Activated naive CD4-positive, alpha-beta T cell treated with anti-CD3 and anti-CD28 coated beads, Interleukin-2, amount 50 U/mL, for 24 hours (primary cell): ENCODE data around the gene PTPRO.

Source experiments
- H3K27ac Mint-ChIP-seq: one replicate; pipeline ENCODE4 v1.8.0; 2021; ENCODE audit warnings: mild to moderate bottlenecking, mixed read lengths
- H3K27me3 Mint-ChIP-seq: one replicate; pipeline ENCODE4 v1.8.0; 2021; ENCODE audit warnings: mixed read lengths
- H3K36me3 Mint-ChIP-seq: one replicate; pipeline ENCODE4 v1.8.0; 2021; ENCODE audit warnings: mixed read lengths
- H3K4me1 Mint-ChIP-seq: one replicate; pipeline ENCODE4 v1.8.0; 2021; ENCODE audit warnings: mixed read lengths
- H3K4me3 Mint-ChIP-seq: one replicate; pipeline ENCODE4 v1.8.0; 2021; ENCODE audit warnings: mild to moderate bottlenecking, mixed read lengths
- H3K9me3 Mint-ChIP-seq: one replicate; pipeline ENCODE4 v1.8.0; 2021; ENCODE audit warnings: mixed read lengths

PTPRO gene

DNA sequence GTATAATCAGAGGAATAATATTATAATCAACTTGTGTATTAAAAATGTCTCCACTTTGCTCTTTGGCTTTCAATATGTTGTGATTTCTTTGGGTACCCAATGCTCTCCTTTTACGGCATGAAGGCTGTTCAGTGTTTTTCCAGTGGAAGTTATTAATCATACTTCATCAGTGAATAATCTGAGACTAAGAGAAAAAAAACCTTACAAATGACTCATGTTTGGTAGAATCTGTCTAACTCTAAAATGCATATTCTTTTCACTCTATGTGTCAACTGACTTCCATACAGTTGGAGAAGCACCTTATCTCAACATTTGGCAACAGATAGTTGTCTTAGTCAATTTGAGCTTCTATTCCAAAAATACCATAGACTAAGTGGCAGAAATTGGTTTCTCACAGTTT, 82.2 kb downstream of the PTPRO start:
- Mint-ChIP-seq H3K4me1 (peaks cover 7% of the 10 kb centered on the region), H3K27me3 (peaks cover 12% of the 10 kb centered on the region), H3K9me3 (no peaks in the 10 kb centered on the region), H3K4me3 (no peak overlapping the region), H3K27ac (no peak overlapping the region), H3K36me3 (no peaks in the 10 kb centered on the region)

DNA sequence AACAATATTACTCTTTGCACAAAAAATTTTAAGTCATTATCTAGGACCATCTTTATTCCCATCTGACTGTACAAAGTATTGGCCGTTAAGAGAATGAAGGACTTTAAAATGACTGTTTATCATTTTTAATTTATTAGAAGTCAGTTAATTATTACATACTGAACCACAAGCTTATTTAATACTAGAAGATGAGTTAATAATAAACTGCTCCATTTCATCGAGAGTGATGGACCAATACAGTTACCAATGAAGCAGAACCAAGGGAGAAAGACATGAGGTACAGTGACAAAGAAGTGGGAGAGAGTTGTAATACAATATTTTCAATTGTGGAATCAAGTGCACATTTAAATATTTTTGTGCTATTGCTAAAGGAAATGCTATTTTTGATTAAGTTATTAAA, 83.3 kb downstream of the PTPRO start:
- no peaks in the 10 kb centered on the region for H3K9me3 Mint-ChIP-seq
- peaks cover 7% of the 10 kb centered on the region for H3K4me1 Mint-ChIP-seq
- no peaks in the 10 kb centered on the region for H3K36me3 Mint-ChIP-seq
- H3K27me3 Mint-ChIP-seq, result peaks cover 12% of the 10 kb centered on the region
- no peak overlapping the region for H3K27ac Mint-ChIP-seq
- no peak overlapping the region for H3K4me3 Mint-ChIP-seq

DNA sequence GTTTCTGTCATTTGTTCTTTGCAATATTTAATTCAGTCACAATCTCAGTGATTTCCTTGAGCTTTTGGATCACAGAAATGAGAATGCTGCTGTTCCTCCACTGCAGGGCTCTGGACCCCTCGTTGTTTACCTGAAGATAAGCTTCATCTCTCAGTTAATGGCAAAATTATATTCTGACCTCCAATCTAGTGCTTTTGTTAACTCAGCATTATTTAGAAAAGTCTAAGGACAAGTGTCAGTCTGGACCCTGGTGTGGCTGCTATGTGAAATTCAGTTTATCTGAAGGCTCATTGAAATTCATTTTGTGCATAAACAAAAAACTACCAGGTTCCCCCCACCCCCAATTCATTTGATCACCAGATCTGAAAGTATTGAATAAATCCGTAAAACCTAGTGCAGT, 84.7 kb downstream of the PTPRO start:
- no peak overlapping the region for H3K4me3 Mint-ChIP-seq
- H3K27me3 Mint-ChIP-seq, result peaks cover 10% of the 10 kb centered on the region
- H3K9me3 Mint-ChIP-seq, result no peaks in the 10 kb centered on the region
- peaks cover 7% of the 10 kb centered on the region for H3K4me1 Mint-ChIP-seq
- no peak overlapping the region for H3K27ac Mint-ChIP-seq
- no peaks in the 10 kb centered on the region for H3K36me3 Mint-ChIP-seq

DNA sequence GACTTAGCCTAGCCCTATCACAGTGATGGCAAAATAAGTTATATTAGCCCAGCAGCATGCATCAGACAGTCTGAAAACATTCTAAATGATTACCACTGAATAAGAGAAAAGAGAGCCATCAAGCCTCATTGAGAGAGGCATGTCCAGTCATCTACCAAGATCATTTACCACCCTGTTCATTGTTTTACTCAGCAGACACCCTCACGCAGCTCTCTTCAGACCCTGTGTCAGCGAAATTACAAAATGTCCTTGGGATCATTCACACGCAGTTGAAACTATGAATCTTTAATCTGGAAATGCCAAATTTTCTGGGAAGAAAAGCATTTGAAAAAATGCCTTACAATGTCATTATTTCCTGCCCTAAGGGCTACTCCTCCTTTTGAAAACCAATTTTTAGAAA, 89.5 kb downstream of the PTPRO start:
- Mint-ChIP-seq H3K4me3 (no peak overlapping the region), H3K9me3 (no peaks in the 10 kb centered on the region), H3K36me3 (no peaks in the 10 kb centered on the region), H3K27ac (no peak overlapping the region), H3K4me1 (no peaks in the 10 kb centered on the region), H3K27me3 (peaks cover 10% of the 10 kb centered on the region)

DNA sequence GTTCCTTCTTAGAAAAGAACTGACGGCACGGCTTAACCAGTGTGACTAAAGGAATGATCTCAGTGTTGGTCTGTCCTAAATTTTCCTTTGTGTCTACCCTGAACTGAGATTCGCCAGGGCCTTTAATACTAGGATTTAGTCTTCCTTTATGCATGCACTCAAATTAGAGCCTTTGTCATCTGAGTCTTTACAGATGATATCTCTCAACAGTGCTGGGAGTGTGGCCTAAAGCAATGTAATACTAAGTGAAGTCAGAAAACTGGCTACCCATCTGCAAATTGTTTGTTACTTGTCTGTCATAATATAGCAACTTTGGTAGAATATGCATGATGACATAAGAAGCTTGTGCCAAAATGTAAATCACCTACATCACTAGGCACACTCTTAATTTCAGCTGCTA, 95.4 kb downstream of the PTPRO start:
- H3K4me1 Mint-ChIP-seq, result no peaks in the 10 kb centered on the region
- no peaks in the 10 kb centered on the region for H3K36me3 Mint-ChIP-seq
- peaks cover 9% of the 10 kb centered on the region for H3K27me3 Mint-ChIP-seq
- H3K9me3 Mint-ChIP-seq, result no peaks in the 10 kb centered on the region
- H3K4me3 Mint-ChIP-seq, result no peak overlapping the region
- H3K27ac Mint-ChIP-seq, result no peak overlapping the region

DNA sequence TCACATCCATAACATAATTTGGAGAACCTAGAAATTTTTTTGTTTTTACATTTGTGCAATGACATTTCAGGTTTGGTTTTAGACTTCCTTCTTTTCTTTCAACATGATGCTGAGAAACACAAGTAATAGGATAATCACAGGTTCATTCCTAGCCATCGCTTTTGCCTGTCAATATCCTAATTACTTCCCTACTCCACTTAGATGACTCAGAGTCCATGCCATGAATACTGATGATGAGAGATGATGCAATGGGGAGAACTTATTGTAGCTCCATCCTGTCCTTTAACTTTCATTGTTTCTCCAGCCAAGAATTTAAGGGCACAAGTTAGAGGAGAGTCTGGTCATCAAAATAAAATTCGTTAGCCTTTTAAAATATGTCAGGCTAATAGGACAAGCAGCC, 101.3 kb downstream of the PTPRO start:
- Mint-ChIP-seq H3K9me3 (no peaks in the 10 kb centered on the region), H3K27me3 (peaks cover 6% of the 10 kb centered on the region), H3K36me3 (no peaks in the 10 kb centered on the region), H3K4me3 (no peak overlapping the region), H3K4me1 (no peaks in the 10 kb centered on the region), H3K27ac (no peak overlapping the region)

DNA sequence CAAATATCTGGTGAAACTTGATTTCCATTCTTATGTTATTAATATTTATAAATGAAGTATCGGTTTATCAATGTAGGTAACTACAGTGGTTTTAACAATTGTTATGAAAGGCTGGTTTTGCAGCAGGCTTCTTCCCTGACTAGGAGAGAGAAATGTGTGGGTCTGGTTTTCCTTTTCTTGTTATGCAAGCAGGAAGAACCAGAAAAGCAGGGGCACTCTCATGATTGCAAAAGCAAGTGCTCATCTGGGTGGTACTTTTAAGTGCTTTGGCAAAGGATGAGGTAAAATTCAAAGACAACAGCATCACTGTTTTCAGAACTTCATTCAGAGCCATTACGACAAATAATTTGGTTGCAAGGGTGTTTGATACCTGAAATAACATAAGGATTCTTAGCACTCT, 105.6 kb downstream of the PTPRO start:
- no peaks in the 10 kb centered on the region for H3K9me3 Mint-ChIP-seq
- peaks cover 11% of the 10 kb centered on the region for H3K27me3 Mint-ChIP-seq
- no peak overlapping the region for H3K4me3 Mint-ChIP-seq
- no peaks in the 10 kb centered on the region for H3K36me3 Mint-ChIP-seq
- no peaks in the 10 kb centered on the region for H3K4me1 Mint-ChIP-seq
- H3K27ac Mint-ChIP-seq, result no peak overlapping the region

DNA sequence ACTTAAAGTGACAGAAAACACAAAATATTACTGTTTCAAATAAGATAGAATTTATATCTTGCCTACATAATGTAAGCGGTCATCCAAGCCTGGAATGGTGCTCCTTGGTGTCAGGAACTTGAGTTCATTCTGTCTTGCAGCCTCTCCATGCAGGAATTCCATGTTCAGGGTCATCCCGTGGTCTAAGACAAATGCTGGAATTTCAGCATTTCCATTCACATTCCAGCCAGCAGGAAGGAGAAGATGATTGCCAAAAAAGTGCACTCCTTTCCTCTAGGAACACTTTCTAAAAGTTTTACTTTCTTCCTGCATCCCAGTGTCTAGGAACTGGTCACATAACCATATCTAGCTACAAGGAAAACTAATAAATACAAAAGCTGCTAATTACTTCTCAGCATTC, 106.3 kb downstream of the PTPRO start:
- Mint-ChIP-seq H3K27me3 (peaks cover 11% of the 10 kb centered on the region), H3K27ac (no peak overlapping the region), H3K36me3 (no peaks in the 10 kb centered on the region), H3K4me3 (no peak overlapping the region), H3K4me1 (no peaks in the 10 kb centered on the region), H3K9me3 (no peaks in the 10 kb centered on the region)

DNA sequence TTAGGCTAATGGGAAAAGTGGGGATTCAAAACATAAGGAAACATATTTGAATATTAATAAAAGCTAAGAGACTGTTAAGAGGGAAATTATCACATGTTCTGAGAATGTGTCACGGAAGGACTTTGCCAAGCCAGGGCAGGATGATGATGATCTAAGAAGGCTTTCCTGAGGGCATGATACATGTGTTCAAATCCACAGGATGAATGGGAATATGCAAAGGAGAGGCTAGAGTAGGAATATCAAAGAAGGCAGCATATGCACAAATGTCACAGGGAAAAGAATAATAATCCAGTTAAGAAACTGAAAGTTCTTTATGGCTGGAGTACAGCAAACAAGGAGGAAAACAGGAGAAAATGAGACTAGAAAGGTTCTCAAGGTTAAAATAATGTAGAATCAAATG, 107.0 kb downstream of the PTPRO start:
- H3K27ac Mint-ChIP-seq, result no peak overlapping the region
- no peaks in the 10 kb centered on the region for H3K9me3 Mint-ChIP-seq
- no peak overlapping the region for H3K4me3 Mint-ChIP-seq
- no peaks in the 10 kb centered on the region for H3K4me1 Mint-ChIP-seq
- H3K36me3 Mint-ChIP-seq, result no peaks in the 10 kb centered on the region
- peaks cover 12% of the 10 kb centered on the region for H3K27me3 Mint-ChIP-seq

DNA sequence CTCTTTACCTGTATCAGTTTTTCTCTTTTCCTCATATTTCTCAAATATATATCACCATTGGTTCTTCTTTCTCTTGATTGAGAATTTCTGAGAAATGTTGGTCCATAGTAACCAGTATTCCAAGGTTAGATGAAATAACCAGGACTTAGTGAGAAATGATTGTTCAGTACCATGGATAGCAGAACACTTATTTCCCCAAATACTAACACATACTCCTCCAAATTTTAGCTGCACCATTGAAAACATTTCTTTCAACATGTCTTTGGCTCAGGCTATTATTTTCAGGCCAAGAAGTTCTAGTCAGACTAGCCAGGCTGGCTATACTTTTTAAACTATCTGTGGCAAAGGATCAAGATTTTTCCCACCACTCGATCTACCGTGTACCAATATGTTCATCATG, 113.3 kb downstream of the PTPRO start:
- Mint-ChIP-seq H3K27ac (no peak overlapping the region), H3K27me3 (peaks cover 7% of the 10 kb centered on the region), H3K36me3 (no peaks in the 10 kb centered on the region), H3K4me3 (no peak overlapping the region), H3K4me1 (no peaks in the 10 kb centered on the region), H3K9me3 (peaks cover 16% of the 10 kb centered on the region)

DNA sequence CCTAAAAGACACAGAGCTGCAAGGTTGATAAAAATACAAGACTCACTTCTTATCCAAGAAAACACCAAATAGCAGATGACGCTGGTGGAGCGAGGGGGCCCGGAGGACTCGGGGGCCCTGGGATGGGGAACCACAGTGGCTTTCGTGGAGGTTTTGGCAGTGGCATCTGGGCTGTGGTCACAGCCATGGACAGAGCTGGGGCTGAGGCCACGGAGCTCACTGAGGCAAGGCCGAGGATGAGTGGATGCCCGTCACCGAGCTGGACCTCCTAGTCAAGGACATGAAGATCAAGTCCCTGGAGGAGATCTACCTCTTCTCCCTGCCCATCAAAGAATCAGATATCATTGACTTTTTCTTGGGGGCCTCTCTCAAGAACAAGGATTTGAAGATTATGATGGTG, 117.2 kb downstream of the PTPRO start:
- no peak overlapping the region for H3K4me3 Mint-ChIP-seq
- no peaks in the 10 kb centered on the region for H3K36me3 Mint-ChIP-seq
- peaks cover 16% of the 10 kb centered on the region for H3K9me3 Mint-ChIP-seq
- H3K27ac Mint-ChIP-seq, result no peak overlapping the region
- no peaks in the 10 kb centered on the region for H3K4me1 Mint-ChIP-seq
- peaks cover 10% of the 10 kb centered on the region for H3K27me3 Mint-ChIP-seq

DNA sequence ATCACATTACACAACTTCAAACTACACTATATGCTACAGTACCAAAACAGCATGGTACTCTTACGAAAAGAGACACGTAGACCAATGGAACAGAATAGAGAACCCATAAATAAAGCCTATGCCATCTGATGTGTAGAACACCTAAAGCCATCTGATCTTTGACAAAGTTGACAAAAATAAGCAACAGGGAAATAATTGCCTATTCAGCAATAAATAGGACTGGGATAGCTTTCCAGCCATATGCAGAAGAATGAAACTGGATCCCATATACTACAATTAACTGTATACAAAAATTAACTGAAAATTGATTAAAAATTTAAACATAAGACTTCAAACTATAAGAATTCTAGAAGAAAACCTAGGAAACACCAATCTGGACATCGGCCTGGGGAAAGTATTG, 120.7 kb downstream of the PTPRO start:
- peaks cover 10% of the 10 kb centered on the region for H3K27me3 Mint-ChIP-seq
- H3K4me3 Mint-ChIP-seq, result no peak overlapping the region
- H3K27ac Mint-ChIP-seq, result no peak overlapping the region
- peaks cover 12% of the 10 kb centered on the region for H3K9me3 Mint-ChIP-seq
- H3K36me3 Mint-ChIP-seq, result no peaks in the 10 kb centered on the region
- no peaks in the 10 kb centered on the region for H3K4me1 Mint-ChIP-seq

DNA sequence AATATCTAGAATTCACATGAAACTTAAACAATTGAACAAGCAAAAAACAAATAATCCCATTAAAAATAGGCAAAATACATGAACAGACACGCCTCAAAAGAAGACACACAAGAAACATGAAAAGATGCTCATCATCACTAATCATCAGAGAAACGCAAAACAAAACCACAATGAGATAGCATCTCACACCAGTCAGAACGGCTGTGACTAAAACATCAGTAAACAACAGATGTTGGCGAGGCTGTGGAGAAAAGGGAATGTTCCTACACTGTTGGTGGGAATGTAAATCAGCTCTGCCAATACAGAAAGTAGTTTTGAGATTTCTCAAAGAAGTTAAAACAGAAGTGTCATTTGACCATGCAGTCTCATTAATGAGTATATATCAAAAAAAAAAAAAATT, 121.3 kb downstream of the PTPRO start:
- Mint-ChIP-seq H3K9me3 (peaks cover 7% of the 10 kb centered on the region), H3K27me3 (peaks cover 9% of the 10 kb centered on the region), H3K27ac (no peak overlapping the region), H3K36me3 (no peaks in the 10 kb centered on the region), H3K4me1 (no peaks in the 10 kb centered on the region), H3K4me3 (no peak overlapping the region)

DNA sequence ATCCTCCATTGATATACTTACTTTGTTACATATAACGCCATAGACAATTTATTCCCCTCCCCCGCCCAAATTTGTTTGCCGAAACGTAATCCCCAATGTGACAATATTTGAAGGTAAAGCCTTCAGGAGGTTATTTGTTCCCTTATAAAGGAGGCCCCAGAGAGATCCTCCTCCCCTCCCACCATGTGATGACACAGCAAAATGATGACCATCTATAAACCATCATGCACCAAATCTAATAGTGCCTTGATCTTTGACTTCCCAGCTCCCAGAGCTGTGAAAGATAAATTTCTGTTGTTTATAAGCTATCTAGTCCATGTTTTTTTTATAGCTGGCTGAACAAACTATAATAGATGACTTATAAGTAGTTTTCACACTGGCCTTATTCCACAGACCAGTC, 122.2 kb downstream of the PTPRO start:
- H3K27ac Mint-ChIP-seq, result no peak overlapping the region
- no peaks in the 10 kb centered on the region for H3K36me3 Mint-ChIP-seq
- H3K4me1 Mint-ChIP-seq, result no peaks in the 10 kb centered on the region
- H3K4me3 Mint-ChIP-seq, result no peak overlapping the region
- peaks cover 8% of the 10 kb centered on the region for H3K27me3 Mint-ChIP-seq
- no peaks in the 10 kb centered on the region for H3K9me3 Mint-ChIP-seq

DNA sequence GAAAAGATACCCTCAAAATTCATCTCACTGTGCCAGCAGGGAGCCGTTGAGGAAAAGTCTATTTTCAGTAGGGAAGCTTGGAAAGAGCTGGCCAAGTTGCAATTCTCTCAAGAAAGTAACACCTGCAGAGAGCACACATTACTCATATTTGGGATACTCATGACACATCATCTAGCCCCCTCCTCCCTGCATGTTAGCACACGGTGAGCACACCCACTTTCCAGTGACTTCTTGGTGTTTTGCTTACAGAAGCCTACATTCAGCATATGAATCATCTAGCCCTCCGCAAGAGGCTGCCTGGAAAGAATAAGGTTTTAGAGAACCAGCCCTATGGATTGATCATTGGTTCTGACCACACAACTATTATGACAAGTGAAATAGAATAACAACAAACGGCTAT, 124.5 kb downstream of the PTPRO start:
- Mint-ChIP-seq H3K27ac (no peak overlapping the region), H3K4me1 (no peaks in the 10 kb centered on the region), H3K9me3 (no peaks in the 10 kb centered on the region), H3K4me3 (no peak overlapping the region), H3K27me3 (peaks cover under 1% of the 10 kb centered on the region), H3K36me3 (no peaks in the 10 kb centered on the region)

DNA sequence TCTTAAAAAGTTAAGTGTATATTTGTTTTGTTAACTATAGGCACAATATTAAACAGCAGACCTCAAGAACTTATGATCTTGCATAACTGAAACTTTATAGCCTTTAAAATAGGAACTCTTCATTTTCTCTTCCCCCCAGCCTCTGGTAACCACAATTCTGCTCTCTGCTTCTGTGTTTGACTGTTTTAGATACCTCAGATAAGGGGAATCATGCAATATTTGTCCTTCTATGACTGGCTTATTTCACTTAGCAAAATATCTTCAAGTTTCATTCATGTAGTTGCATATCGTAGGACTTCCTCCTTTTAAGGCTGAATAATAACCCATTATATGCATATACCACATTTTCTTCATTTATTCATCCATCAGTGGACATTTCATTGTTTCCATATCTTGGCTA, 131.3 kb downstream of the PTPRO start:
- Mint-ChIP-seq H3K9me3 (peaks cover 9% of the 10 kb centered on the region), H3K27me3 (peaks cover 4% of the 10 kb centered on the region), H3K4me3 (no peak overlapping the region), H3K36me3 (peaks cover 8% of the 10 kb centered on the region), H3K27ac (no peak overlapping the region), H3K4me1 (peaks cover 3% of the 10 kb centered on the region)

DNA sequence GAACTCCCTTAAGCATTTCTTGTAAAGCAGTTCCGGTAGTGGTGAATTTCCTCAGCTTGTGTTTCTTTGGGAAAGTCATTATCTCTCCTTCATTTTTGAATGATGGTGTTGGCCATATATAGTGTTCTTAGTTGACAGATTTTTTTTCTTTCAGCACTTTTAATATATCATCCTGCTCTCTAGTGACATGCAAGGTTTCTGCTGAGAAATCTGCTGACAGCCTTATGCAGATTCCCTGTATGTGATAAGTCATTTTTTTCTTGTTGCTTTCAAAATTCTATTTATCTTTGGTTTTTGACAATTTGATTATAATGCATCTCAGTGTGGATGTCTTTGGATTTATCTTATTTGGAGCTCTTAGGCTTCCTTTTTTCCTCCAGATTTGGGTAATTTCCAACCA, 135.7 kb downstream of the PTPRO start:
- Mint-ChIP-seq H3K4me3 (no peak overlapping the region), H3K9me3 (peaks cover 16% of the 10 kb centered on the region), H3K27me3 (peaks cover 17% of the 10 kb centered on the region), H3K27ac (no peak overlapping the region), H3K36me3 (peaks cover 8% of the 10 kb centered on the region), H3K4me1 (peaks cover 3% of the 10 kb centered on the region)

DNA sequence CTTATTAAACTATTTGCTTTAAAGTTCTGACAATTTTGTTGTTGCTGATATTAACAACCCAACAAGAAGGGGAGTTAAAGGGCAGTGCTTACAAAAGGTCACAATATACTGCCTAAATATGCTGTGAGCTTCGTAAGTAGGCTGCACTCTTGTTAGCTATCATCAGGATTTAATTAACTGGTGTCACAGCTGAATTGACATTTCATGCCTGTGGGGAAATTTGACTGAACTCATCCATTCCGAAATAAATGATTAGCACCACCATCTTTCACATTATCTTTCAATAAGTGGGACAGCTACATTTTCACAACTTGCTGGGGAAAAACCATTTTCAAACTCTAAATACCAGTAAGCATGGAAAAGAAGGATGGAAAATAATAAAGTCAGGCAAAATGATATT, 146.6 kb downstream of the PTPRO start:
- Mint-ChIP-seq H3K4me3 (no peak overlapping the region), H3K4me1 (no peaks in the 10 kb centered on the region), H3K36me3 (no peaks in the 10 kb centered on the region), H3K27me3 (peaks cover 10% of the 10 kb centered on the region), H3K27ac (no peak overlapping the region), H3K9me3 (no peaks in the 10 kb centered on the region)
